SK-MEL-5 (cell line): ENCODE results near the gene DMRT1. TPM values are rescaled to one million over a fixed set of nuclear protein-coding genes. Genes with fewer than 3 reads are reported as not detected.

ENCODE experiments used
- DNase-seq: peaks from one replicate; pipeline ENCODE4 v3.0.0-alpha.2; 2016; ENCODE audit warnings: low read depth, low spot score
- in situ Hi-C: cut with HindIII; loops from 2 replicates; pipeline ENCODE4 v1.10.0; 2016; ENCODE audit warnings: low sequenced_read_pairs, high pct_unique_total_duplicates, low pct_unique_long_range_greater_than_20kb
- small RNA-seq, 2 experiments: library from RNA; depleted of rRNA; stranded (forward); fragments of <200 nt; gene quantifications; one replicate each; pipeline ENCODE3, GENCODE V24; 2014
- total RNA-seq: library from RNA; depleted of rRNA; stranded (reverse); fragments of >200 nt; shearing (Covaris generic); gene quantifications from 2 replicates; pipeline ENCODE4 v1.2.3, GENCODE V29; 2014; rRNA removed

The DMRT1 gene
- total RNA-seq, 1 experiment from 2014 or later: not detected

GRCh38 chr9:1005043-1005667 lies 163.7 kb downstream of the DMRT1 start:
- DNase-seq: peak; percentile 74
- in situ Hi-C loops: no loop called here

DNA sequence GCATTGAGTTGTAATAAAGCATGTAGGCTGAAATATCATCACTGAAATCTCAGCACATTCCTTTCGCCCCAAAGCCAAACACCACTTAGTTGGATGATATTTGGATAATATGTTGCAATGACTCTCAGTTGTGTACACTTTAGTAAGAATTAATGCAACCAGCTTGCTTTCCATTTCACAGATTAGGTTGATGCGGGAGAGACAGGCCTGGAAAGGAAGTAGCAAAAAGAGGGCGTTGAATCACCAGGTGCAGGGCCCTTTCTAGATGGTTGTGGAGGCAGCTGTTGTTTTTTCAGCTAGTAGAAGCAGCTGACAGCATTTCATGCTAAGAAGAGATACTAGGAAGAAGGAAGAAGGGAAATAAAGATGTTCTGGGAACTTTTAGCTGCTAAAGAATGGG lies 165.8 kb downstream of the DMRT1 start:
- DNase-seq: no peak
- in situ Hi-C loops: no loop called here

GRCh38 chr9:1008216-1008615 lies 166.7 kb downstream of the DMRT1 start:
- in situ Hi-C loops: no loop called here
- DNase-seq: no peak

DNA sequence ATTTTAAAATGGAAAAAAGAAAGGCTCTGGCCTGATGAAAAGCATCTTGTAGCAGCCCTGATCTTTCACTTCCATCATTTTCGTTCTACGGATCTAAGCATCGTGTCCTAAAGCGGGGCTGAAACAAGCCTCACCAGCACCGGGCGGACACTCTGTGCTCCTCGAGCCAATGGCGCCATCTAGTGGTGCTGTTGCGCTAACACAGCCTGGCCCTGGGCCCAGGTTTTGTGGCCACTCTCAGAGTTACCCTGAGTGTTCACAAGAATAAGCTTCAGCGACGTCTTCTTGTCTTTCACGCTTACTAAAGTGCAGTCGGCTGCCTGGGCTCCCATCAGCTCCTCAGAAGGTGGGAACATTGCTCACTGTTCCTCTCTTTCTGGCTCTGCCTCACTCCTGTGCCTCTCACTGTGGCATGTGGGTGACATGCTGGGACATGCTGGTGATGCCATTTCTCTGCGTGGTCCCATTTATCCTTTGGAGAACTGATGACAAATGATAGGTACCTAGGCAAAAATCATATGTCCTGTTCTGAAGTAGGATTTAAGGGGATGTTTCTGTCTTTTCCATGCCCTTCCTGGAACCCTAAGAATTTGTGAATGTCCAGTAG lies 167.7 kb downstream of the DMRT1 start:
- in situ Hi-C loops: no loop called here
- peak; percentile 77 for DNase-seq

DNA sequence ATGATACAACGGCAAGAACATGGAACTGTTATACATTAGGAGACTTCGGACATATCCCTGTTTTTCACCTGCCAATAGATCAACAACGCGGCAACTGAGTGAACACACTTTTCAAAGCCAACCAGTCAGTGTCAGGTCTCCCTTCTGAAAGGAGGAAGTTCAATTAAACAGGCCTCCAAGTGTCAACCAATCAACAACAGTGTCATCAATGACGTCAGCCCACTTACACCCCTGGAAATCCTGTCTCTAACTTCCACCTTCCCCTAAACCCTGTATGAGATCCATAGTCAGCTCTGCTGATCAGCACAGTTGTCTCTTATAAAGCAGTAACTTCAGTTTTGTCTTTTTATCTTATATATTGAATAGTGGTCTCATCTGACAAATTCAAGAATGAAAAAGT lies 171.5 kb downstream of the DMRT1 start:
- no peak for DNase-seq
- in situ Hi-C loops: no loop called here

DNA sequence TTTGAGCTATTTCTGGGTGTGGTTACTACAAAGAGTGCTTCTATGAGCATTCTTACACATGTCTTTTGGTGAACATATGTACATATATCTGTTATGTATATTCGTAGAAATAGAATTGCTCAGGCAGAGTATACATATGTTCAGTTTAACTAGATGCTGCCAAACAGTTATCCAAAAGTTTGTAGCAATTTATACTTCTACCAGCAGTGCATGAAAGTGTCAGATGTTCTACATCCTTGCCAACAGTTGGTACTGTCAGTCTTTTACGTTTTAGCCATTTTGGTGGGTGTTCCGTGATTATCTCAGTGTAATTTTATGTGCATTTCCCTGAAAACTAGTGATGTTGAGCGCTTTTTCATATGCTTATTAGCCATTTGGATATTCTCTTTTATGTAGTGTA lies 172.7 kb downstream of the DMRT1 start:
- DNase-seq: no peak
- in situ Hi-C loops: no loop called here

- in situ Hi-C loops: no loop called here
- DNase-seq: no peak
Observed at GRCh38 chr9:1014640-1015039, 173.1 kb downstream of the DMRT1 start.

DNA sequence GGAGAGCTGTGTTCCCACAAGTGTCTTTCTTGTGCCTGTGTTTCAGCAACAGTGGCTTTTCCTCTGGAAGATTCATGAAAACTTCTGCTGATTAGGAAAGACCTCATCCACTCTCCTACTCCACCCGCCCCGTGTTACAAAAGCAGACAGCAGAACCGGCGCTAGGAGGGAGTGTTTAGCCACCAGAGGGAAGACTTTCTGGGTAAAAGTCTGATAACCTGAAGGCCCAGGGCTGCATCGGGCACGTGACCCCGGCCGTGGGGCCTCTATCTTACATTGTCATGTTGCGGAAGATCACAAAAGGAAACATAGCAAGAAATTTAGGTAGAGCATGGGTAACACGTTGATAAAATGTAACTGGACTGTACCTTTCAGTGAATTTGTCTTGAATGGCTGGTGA lies 176.6 kb downstream of the DMRT1 start:
- in situ Hi-C loops: no loop called here
- peak; percentile 65 for DNase-seq

Small RNAs within 50 kb of the gene (small RNA-seq; reads per million reads assigned to genes)
- gene RNU6-1073P: 0 reads per million in 2 experiments

Other genes starting within 250 kb of the DMRT1 start
- not detected in 2 replicates for gene DMRT3, start 135.0 kb downstream of the DMRT1 start, total RNA-seq
- gene DMRT2, start 208.7 kb downstream of the DMRT1 start, total RNA-seq: 3.4 and 4.0 TPM in 2 replicates